ENCODE data around the gene RCN2.
"Not testable (repeated sequence)": the region's sequence is repeated elsewhere in the genome, so short reads cannot be mapped to it uniquely, and the experiment has no call there.

RCN2 gene

GRCh38 chr15:76931397-76932134, at the start of gene RCN2:
Gene RCN2 (plus strand): TSS chr15:76931749. CDS start chr15:76931842, 93 bp downstream.
- FAIRE-seq (peak; percentile 94), DNase-seq (ENCODE audit: low spot score) (peak; percentile 98)

- FAIRE-seq (no peak), DNase-seq (ENCODE audit: low spot score) (no peak)
These were observed 46.3 kb upstream of the RCN2 start for GRCh38 chr15:76885212-76885611.

GRCh38 chr15:76887280-76888141, 44.0 kb upstream of the RCN2 start:
- not testable (repeated sequence) for FAIRE-seq; DNase-seq (ENCODE audit: low spot score)

GRCh38 chr15:76892836-76893235, 38.7 kb upstream of the RCN2 start:
- not testable (repeated sequence) for FAIRE-seq; DNase-seq (ENCODE audit: low spot score)

GRCh38 chr15:76894174-76894573, 37.4 kb upstream of the RCN2 start:
- FAIRE-seq (no peak), DNase-seq (ENCODE audit: low spot score) (no peak)

GRCh38 chr15:76898102-76898501, 33.4 kb upstream of the RCN2 start:
- no peak for FAIRE-seq
- DNase-seq (ENCODE audit: low spot score), result no peak

- DNase-seq (ENCODE audit: low spot score); FAIRE-seq: not testable (repeated sequence)
These were observed 32.2 kb upstream of the RCN2 start for GRCh38 chr15:76899176-76899930.

- not testable (repeated sequence) for FAIRE-seq; DNase-seq (ENCODE audit: low spot score)
These were observed 31.6 kb upstream of the RCN2 start for GRCh38 chr15:76899931-76900310.

- FAIRE-seq, result no peak
- DNase-seq (ENCODE audit: low spot score), result no peak
These were observed 29.6 kb upstream of the RCN2 start for GRCh38 chr15:76901965-76902364.

GRCh38 chr15:76903251-76903681, 28.3 kb upstream of the RCN2 start:
- DNase-seq (ENCODE audit: low spot score), result no peak
- no peak for FAIRE-seq

- FAIRE-seq (no peak), DNase-seq (ENCODE audit: low spot score) (peak; percentile 53)
These were observed 27.0 kb upstream of the RCN2 start for GRCh38 chr15:76904461-76905012.

GRCh38 chr15:76905013-76905839, 26.3 kb upstream of the RCN2 start, which contains the start of gene SCAPER:
Gene SCAPER (minus strand): TSS chr15:76905340. CDS start chr15:76883817, 21,523 bp downstream.
- DNase-seq (ENCODE audit: low spot score) (peak; percentile 97), FAIRE-seq (peak; percentile 97)

- DNase-seq (ENCODE audit: low spot score) (no peak), FAIRE-seq (no peak)
These were observed 25.7 kb upstream of the RCN2 start for GRCh38 chr15:76905855-76906254.

- no peak for FAIRE-seq
- DNase-seq (ENCODE audit: low spot score), result no peak
These were observed 19.1 kb upstream of the RCN2 start for GRCh38 chr15:76912430-76912829.

GRCh38 chr15:76913737-76914136, 17.8 kb upstream of the RCN2 start:
- no peak for FAIRE-seq

GRCh38 chr15:76916369-76916768, 15.2 kb upstream of the RCN2 start:
- no peak for DNase-seq (ENCODE audit: low spot score)

More at GRCh38 chr15:76913737-76914136, 17.8 kb upstream of the RCN2 start:
- no peak for DNase-seq (ENCODE audit: low spot score)

GRCh38 chr15:76928201-76928600, 3.3 kb upstream of the RCN2 start:
- no peak for FAIRE-seq
- DNase-seq (ENCODE audit: low spot score), result no peak

More at GRCh38 chr15:76916369-76916768, 15.2 kb upstream of the RCN2 start:
- FAIRE-seq, result no peak

GRCh38 chr15:76929011-76929760, 2.4 kb upstream of the RCN2 start:
- no peak for DNase-seq (ENCODE audit: low spot score)
- FAIRE-seq, result no peak

GRCh38 chr15:76930831-76931396, 635 bp upstream of the RCN2 start:
- FAIRE-seq, result no peak

More at GRCh38 chr15:76930831-76931396, 635 bp upstream of the RCN2 start:
- no peak for DNase-seq (ENCODE audit: low spot score)
